OCI-LY7 (cell line): ENCODE data around the gene FAM76B. TPM values are rescaled to one million over a fixed set of nuclear protein-coding genes. Genes with fewer than 3 reads are reported as not detected.

Source experiments
- BruUV-seq: library from RNA; stranded (reverse); fragments of 400-500 nt; replicated peaks from 2 replicates; lab custom pipeline; 2021; lab: Mats Ljungman, UMichigan
- CTCF ChIA-PET: fragments of 300-600 bp; sonication (Branson Sonifier 250); formaldehyde crosslinking; loops from one replicate; lab custom pipeline; 2022; ENCODE audit warnings: antibody characterized with exemption; ENCODE audit not compliant: unreplicated experiment; lab: Charles Lee
- POLR2A ChIA-PET: fragments of 300-600 bp; sonication (Branson Sonifier 250); formaldehyde crosslinking; loops from one replicate; lab custom pipeline; 2022; ENCODE audit warnings: antibody characterized with exemption; lab: Charles Lee
- DNase-seq: peaks from one replicate; pipeline ENCODE4 v3.0.0-alpha.2; 2015; ENCODE audit warnings: low spot score
- H2AFZ ChIP-seq: fragments of 200-600 bp; sonication (generic), shearing (Covaris generic); 2 replicates; pipeline ENCODE4 v1.6.1; 2014; ENCODE audit warnings: mild to moderate bottlenecking, antibody characterized with exemption, low read length, moderate library complexity
- H3K27ac ChIP-seq: fragments of 200-600 bp; sonication (generic); 2 replicates; pipeline ENCODE4 v1.5.1; 2014; ENCODE audit warnings: mixed run types, low read depth, mild to moderate bottlenecking, moderate library complexity, low read length, inconsistent platforms; ENCODE audit not compliant: poor library complexity, severe bottlenecking
- H3K36me3 ChIP-seq: fragments of 200-600 bp; sonication (generic); 2 replicates; pipeline ENCODE4 v1.6.1; 2014; ENCODE audit warnings: mild to moderate bottlenecking, antibody characterized with exemption, low read length, moderate library complexity, mixed read lengths; ENCODE audit not compliant: insufficient read depth
- H3K4me1 ChIP-seq: fragments of 200-600 bp; sonication (generic); 2 replicates; pipeline ENCODE4 v1.5.1; 2014; ENCODE audit warnings: mild to moderate bottlenecking, low read length; ENCODE audit not compliant: insufficient read depth, poor library complexity, severe bottlenecking
- H3K4me2 ChIP-seq: fragments of 200-600 bp; sonication (generic); 2 replicates; pipeline ENCODE4 v1.6.1; 2014; ENCODE audit warnings: mild to moderate bottlenecking, low read length
- H3K4me3 ChIP-seq: fragments of 200-600 bp; sonication (generic); 2 replicates; pipeline ENCODE4 v1.5.1; 2014; ENCODE audit warnings: mild to moderate bottlenecking, low read depth, low read length; ENCODE audit not compliant: poor library complexity, severe bottlenecking
- H3K79me2 ChIP-seq: fragments of 200-600 bp; sonication (generic); 2 replicates; pipeline ENCODE4 v1.6.1; 2016; ENCODE audit warnings: low read depth, mild to moderate bottlenecking, low read length, moderate library complexity, mixed read lengths; ENCODE audit not compliant: insufficient read depth
- H3K9me2 ChIP-seq: fragments of 200-600 bp; sonication (generic); 2 replicates; pipeline ENCODE4 v1.6.1; 2016; ENCODE audit warnings: mild to moderate bottlenecking, low read length, mixed read lengths; ENCODE audit not compliant: insufficient read depth
- H3K9me3 ChIP-seq: fragments of 200-600 bp; sonication (generic); 2 replicates; pipeline ENCODE4 v1.6.1; 2014; ENCODE audit warnings: mild to moderate bottlenecking, mixed run types, low read length, mixed read lengths
- H4K20me1 ChIP-seq: fragments of 200-600 bp; sonication (generic); 2 replicates; pipeline ENCODE4 v1.6.1; 2014; ENCODE audit warnings: mild to moderate bottlenecking, antibody characterized with exemption, low read length, moderate library complexity, mixed read lengths; ENCODE audit not compliant: insufficient read depth
- EZH2phosphoT487 ChIP-seq: fragments of 200-600 bp; sonication (generic); IDR thresholded peaks from 2 replicates; pipeline ENCODE4 v1.6.1; 2018; ENCODE audit warnings: low read depth, borderline replicate concordance, mild to moderate bottlenecking, mixed run types, antibody characterized with exemption, low read length, moderate library complexity, mixed read lengths
- intact Hi-C: fragments of 100-400 bp; cut with micrococcal nuclease; formaldehyde crosslinking; loops from one replicate; pipeline ENCODE4 v1.10.0; 2022; ENCODE audit not compliant: unreplicated experiment
- total RNA-seq, 2 experiments: library from RNA; depleted of rRNA in 1 of 2; stranded (reverse); fragments of >200 nt in 1 of 2; shearing (Covaris generic) in 1 of 2; gene quantifications; 2 replicates each; pipeline ENCODE4 v1.2.3, GENCODE V29; 2014 to 2022
- TF ChIP-seq, protein P1 (sequence below): fragments of 200-600 bp; sonication (generic); conservative IDR thresholded peaks from 2 replicates; pipeline ENCODE4 v1.5.1; 2014; ENCODE audit warnings: mild to moderate bottlenecking, antibody characterized with exemption, low read length, moderate library complexity, mixed read lengths

The FAM76B gene
- total RNA-seq, 2 experiments from 2014 or later, result 40.9 to 53.7 TPM

DNA sequence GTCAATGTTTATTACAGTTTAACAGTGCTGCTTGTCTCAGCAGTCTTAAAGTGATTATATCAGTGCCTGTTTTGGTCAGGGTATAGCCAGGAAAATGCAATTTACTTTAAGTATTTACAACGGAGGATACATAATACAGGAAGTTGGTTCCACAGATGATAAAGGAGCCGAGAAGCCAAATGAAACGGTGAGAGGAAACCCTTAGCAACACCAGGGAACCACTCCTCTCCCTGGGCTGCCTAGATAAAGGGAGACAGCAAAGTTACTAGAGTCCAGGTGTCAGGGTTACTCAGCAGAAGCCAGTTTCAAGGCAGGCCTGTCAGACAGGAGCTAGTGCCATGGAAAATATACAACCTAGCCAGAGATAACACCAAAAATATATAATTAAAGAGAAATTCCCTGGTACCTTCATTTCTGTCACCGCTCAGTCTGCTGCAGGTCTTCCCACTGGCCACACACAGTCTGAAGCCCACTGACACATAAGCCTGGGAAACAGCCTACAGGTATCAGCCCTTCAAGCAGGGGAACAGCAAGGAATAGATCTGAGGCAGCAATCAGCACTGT is 55.5 kb downstream of the FAM76B start:
- no peaks in the 10 kb centered on the region for H3K9me3 ChIP-seq
- no peak for TF ChIP-seq EZH2phosphoT487
- TF ChIP-seq, protein P1, sequence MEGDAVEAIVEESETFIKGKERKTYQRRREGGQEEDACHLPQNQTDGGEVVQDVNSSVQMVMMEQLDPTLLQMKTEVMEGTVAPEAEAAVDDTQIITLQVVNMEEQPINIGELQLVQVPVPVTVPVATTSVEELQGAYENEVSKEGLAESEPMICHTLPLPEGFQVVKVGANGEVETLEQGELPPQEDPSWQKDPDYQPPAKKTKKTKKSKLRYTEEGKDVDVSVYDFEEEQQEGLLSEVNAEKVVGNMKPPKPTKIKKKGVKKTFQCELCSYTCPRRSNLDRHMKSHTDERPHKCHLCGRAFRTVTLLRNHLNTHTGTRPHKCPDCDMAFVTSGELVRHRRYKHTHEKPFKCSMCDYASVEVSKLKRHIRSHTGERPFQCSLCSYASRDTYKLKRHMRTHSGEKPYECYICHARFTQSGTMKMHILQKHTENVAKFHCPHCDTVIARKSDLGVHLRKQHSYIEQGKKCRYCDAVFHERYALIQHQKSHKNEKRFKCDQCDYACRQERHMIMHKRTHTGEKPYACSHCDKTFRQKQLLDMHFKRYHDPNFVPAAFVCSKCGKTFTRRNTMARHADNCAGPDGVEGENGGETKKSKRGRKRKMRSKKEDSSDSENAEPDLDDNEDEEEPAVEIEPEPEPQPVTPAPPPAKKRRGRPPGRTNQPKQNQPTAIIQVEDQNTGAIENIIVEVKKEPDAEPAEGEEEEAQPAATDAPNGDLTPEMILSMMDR, result no peak
- DNase-seq, result peak; percentile 8
- peak overlapping the region; percentile 72 for H2AFZ ChIP-seq
- ChIA-PET CTCF (no interaction called here), POLR2A (interaction anchor here (0.6 to 2.2 kb wide), 9 partner anchors 19 to 503 kb away, joined by 3 to 7 read pairs (median 3); partner anchors contain the start of gene SESN3)
- H3K36me3 ChIP-seq, result no peaks in the 10 kb centered on the region
- no peak overlapping the region for H3K4me2 ChIP-seq
- H4K20me1 ChIP-seq, result no peaks in the 10 kb centered on the region
- intact Hi-C loops, result no loop called here
- no peaks in the 10 kb centered on the region for H3K9me2 ChIP-seq
- no TSS peak for BruUV-seq
- H3K27ac ChIP-seq, result no peak overlapping the region
- H3K79me2 ChIP-seq, result no peaks in the 10 kb centered on the region
- H3K4me3 ChIP-seq, result no peak overlapping the region
- H3K4me1 ChIP-seq, result no peaks in the 10 kb centered on the region

DNA sequence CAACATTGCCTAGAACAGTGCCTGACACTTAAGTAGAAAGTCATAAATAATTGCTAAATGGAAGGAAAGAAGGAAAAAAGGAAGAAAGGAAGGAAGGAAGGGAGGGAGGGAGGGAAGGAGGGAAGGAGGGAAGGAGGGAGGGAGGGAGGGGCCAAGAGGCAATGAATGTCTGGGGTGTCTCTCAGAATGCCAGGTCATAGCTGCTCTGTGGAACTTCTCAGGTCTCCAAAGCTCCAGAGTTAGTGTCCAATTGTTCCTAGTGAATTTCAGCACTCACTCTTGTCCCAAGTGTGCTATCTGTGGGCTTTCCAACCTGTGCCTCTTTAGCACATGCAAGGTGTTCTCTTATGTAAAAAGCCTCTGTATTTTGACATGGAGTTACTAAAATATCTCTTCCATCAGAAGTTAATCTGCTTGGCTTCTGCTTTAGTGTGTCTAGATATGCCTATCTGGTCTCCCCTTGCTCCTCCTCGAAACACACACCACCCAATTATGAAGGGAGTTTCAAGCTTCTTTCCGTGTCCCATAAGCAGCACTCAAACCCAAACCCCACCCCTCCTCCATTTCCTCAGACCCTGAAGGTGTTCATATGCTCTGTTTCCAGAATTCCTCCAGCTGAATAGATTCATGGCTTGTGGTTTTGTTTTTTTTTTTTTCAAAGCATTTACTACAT is 56.5 kb downstream of the FAM76B start:
- intact Hi-C loops, result no loop called here
- Histone ChIP-seq H3K9me3 (no peaks in the 10 kb centered on the region), H2AFZ (no peak overlapping the region; the same call in 1 of the 2 replicates), H4K20me1 (no peaks in the 10 kb centered on the region), H3K9me2 (no peaks in the 10 kb centered on the region), H3K4me3 (no peak overlapping the region), H3K4me1 (no peaks in the 10 kb centered on the region), H3K36me3 (no peaks in the 10 kb centered on the region), H3K27ac (no peak overlapping the region), H3K79me2 (no peaks in the 10 kb centered on the region), H3K4me2 (no peak overlapping the region)
- no peak for DNase-seq
- CTCF ChIA-PET, result interaction anchor here (0.5 to 0.9 kb wide), 3 partner anchors 16 to 604 kb away, joined by 3 to 6 read pairs (median 4); no protein-coding TSS in a partner anchor
- POLR2A ChIA-PET, result interaction anchor here (0.6 to 2.2 kb wide), 11 partner anchors 14 to 502 kb away, joined by 3 to 7 read pairs (median 4); partner anchors contain the start of gene SESN3
- TF ChIP-seq, protein P1, result no peak
- no peak for TF ChIP-seq EZH2phosphoT487
- BruUV-seq, result no TSS peak
